Tibial artery (tissue), 4 donors: ENCODE data around the gene KCNK5.

ENCODE experiments used
- DNase-seq, 2 donors: peaks; one replicate each; pipeline ENCODE4 v3.0.0-alpha.2; 2019
- H3K27ac ChIP-seq, 2 donors: fragments of 200-600 bp; sonication (generic) in 1 of 2; 1 replicate in 1 of 2; 2 replicates in 1 of 2; pipeline ENCODE4 v1.5.1; 2018 to 2019; ENCODE audit warnings: mild to moderate bottlenecking in 1 of 2
- H3K27me3 ChIP-seq, 2 donors: fragments of 200-600 bp; sonication (generic) in 1 of 2; one replicate each; pipeline versions ENCODE4 v1.5.1 to v1.6.0; 2016 to 2019
- H3K36me3 ChIP-seq, 3 donors: fragments of 200-600 bp; sonication (generic) in 2 of 3; one replicate each; pipeline ENCODE4 v1.5.1; 2016 to 2019; ENCODE audit warnings: mild to moderate bottlenecking in 2 of 3
- H3K4me1 ChIP-seq, 4 donors: fragments of 200-600 bp; sonication (generic) in 2 of 4; 1 replicate in 3 of 4; 2 replicates in 1 of 4; pipeline ENCODE4 v1.5.1; 2016 to 2019
- H3K4me3 ChIP-seq, 2 donors: fragments of 200-600 bp; sonication (generic) in 1 of 2; 1 replicate in 1 of 2; 2 replicates in 1 of 2; pipeline ENCODE4 v1.5.1; 2018 to 2019; ENCODE audit warnings: mild to moderate bottlenecking in 2 of 2
- H3K9me3 ChIP-seq, 3 donors: fragments of 200-600 bp; sonication (generic) in 1 of 3; one replicate each; pipeline ENCODE4 v1.5.1; 2016 to 2019
- intact Hi-C: fragments of 100-400 bp; cut with DNase I; formaldehyde crosslinking; loops from one replicate; pipeline ENCODE4 v1.15.0; 2023; ENCODE audit warnings: low total_unique reads
- TF ChIP-seq, protein P1 (sequence below), 2 experiments: fragments of 200-600 bp in 1 of 2; fragments of 450-650 bp in 1 of 2; IDR thresholded peaks; one replicate each; pipeline ENCODE4 v1.5.1; 2017 to 2019; ENCODE audit warnings: antibody characterized with exemption in 2 of 2, mild to moderate bottlenecking in 1 of 2, moderate library complexity in 1 of 2

KCNK5 gene

GRCh38 chr6:39143238-39143930 is 85.9 kb downstream of the KCNK5 start:
- DNase-seq, result no peak
- intact Hi-C loops, result no loop called here
- peaks cover 0 to 5% of the 10 kb centered on the region in 2 donors for H3K27me3 ChIP-seq
- no peaks in the 10 kb centered on the region for H3K4me1 ChIP-seq
- TF ChIP-seq, protein P1, sequence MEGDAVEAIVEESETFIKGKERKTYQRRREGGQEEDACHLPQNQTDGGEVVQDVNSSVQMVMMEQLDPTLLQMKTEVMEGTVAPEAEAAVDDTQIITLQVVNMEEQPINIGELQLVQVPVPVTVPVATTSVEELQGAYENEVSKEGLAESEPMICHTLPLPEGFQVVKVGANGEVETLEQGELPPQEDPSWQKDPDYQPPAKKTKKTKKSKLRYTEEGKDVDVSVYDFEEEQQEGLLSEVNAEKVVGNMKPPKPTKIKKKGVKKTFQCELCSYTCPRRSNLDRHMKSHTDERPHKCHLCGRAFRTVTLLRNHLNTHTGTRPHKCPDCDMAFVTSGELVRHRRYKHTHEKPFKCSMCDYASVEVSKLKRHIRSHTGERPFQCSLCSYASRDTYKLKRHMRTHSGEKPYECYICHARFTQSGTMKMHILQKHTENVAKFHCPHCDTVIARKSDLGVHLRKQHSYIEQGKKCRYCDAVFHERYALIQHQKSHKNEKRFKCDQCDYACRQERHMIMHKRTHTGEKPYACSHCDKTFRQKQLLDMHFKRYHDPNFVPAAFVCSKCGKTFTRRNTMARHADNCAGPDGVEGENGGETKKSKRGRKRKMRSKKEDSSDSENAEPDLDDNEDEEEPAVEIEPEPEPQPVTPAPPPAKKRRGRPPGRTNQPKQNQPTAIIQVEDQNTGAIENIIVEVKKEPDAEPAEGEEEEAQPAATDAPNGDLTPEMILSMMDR (IDR thresholded peaks at IDR 0.05), result no peak
- H3K9me3 ChIP-seq, result peaks cover 0 to 7% (median 6%) of the 10 kb centered on the region in 3 donors
- no peak overlapping the region for H3K4me3 ChIP-seq
- H3K27ac ChIP-seq, result no peak overlapping the region
- no peaks in the 10 kb centered on the region for H3K36me3 ChIP-seq

DNA sequence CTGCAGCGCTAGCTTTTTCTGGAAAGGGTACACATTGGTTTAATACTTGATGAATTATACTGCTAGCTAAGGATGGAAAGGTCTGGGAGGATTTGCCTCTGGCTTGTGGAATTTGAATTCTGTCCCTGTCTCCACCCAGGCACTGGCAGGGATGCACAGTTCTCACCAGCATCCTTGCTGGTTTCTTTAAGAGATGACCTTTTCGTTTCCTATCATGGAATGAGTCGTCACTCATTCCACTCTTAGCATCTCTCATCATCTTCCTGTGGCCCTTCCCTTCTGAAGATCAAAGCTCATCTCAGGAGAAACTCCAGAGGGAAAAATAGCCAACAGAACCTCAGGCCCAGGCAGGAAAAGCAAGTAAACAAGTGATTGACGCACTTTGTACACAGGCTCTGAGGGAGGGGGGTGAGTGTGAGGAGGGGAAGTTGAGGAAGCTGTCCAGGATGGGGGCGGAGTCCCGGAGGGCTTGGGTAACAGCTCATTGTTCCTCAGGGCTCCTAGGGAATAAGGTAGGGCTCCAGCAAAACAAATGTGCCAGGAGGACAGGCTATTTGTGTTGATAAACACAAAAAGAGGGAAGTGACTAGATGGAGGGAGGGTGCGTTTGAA is 88.6 kb downstream of the KCNK5 start:
- TF ChIP-seq, protein P1 (IDR thresholded peaks at IDR 0.05), result no peak
- no peak overlapping the region for H3K4me3 ChIP-seq
- H3K27ac ChIP-seq, result no peak overlapping the region
- H3K9me3 ChIP-seq, result peaks cover 0 to 16% (median 7%) of the 10 kb centered on the region in 3 donors
- H3K4me1 ChIP-seq, result no peaks in the 10 kb centered on the region
- intact Hi-C loops, result no loop called here
- H3K36me3 ChIP-seq, result no peaks in the 10 kb centered on the region
- DNase-seq, result no peak
- H3K27me3 ChIP-seq, result no peaks in the 10 kb centered on the region
